ENCODE results near the gene SP1.

- TF ChIP-seq EP300 (IDR thresholded peaks at IDR 0.05) (no peak), POLR2A (IDR thresholded peaks at IDR 0.05; ENCODE audit: low read depth) (no peak)
- TF ChIP-seq, protein P1, sequence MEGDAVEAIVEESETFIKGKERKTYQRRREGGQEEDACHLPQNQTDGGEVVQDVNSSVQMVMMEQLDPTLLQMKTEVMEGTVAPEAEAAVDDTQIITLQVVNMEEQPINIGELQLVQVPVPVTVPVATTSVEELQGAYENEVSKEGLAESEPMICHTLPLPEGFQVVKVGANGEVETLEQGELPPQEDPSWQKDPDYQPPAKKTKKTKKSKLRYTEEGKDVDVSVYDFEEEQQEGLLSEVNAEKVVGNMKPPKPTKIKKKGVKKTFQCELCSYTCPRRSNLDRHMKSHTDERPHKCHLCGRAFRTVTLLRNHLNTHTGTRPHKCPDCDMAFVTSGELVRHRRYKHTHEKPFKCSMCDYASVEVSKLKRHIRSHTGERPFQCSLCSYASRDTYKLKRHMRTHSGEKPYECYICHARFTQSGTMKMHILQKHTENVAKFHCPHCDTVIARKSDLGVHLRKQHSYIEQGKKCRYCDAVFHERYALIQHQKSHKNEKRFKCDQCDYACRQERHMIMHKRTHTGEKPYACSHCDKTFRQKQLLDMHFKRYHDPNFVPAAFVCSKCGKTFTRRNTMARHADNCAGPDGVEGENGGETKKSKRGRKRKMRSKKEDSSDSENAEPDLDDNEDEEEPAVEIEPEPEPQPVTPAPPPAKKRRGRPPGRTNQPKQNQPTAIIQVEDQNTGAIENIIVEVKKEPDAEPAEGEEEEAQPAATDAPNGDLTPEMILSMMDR (IDR thresholded peaks at IDR 0.05), result no peak
Observed at GRCh38 chr12:53376747-53377146, 3.2 kb upstream of the SP1 start.
